Measurements from ENCODE around the gene CEND1. TPM values are rescaled to one million over a fixed set of nuclear protein-coding genes. Genes with fewer than 3 reads are reported as not detected.
"Not testable (repeated sequence)": the region's sequence is repeated elsewhere in the genome, so short reads cannot be mapped to it uniquely, and the experiment has no call there.

The CEND1 gene
- total RNA-seq, 2 donors from 2014 or later = 0.58 TPM; not detected in 1

DNA sequence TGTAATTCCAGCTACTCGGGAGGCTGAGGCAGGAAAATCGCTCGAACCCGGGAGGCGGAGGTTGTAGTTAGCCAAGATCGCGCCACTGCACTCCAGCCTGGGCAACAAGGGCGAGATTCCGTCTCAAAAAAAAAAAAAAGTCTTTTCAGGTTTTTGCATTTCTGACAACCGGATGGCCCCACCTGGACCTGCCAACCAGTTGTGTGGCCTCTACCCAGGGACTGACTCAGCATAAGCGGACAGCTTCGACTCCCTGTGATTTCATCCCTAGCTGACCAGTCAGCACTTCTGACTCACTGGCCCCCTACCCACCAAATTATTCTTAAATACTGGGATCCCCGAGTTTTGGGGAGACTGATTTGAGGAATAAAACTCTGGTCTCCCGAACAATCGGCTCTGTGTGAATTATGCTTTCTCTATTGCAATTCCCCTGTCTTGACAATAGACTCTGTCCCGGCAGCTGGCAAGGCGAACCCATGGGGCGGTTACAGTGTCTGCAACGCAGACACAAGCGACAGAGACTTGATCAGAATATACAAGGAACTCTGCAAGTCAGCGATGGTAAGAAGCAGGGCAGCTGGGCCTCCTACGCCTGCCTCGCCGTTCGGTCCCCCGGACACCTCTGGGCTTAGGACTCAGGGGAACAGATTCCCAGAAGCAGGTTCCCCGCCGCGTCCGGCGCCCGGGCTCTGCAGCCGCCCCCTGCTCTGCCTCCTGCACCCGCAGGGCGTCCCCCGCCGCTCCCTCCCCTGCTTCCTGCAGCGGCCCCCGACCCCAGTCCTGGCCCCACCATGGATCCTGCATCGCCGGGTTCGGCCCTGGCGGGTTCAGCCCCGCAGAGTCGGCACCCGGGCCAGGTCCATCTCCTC is 43.4 kb downstream of the CEND1 start:
- intact Hi-C loops (cut with DNase I) = no loop called here
- no peak for DNase-seq
- ATAC-seq = peak; percentile 12 to 48

DNA sequence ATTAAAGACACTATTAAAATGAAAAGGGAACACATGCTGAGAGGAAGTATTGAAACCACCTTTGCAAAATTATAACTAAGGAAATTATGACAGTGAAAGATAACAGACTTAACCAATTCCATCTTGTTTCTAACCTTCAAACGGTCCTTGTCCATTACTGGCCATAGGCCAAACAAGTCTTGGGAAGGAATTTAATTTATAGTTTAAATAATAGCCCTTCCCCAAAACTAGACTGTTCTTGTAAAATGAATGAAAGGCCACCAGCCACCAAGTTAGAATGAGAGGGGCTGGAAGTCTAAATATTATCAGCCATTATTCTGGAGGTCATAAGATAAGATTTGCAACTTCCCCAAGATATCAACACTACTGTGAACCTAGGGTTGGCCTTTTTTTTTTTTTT is 44.5 kb downstream of the CEND1 start:
- ATAC-seq (no peak), DNase-seq (no peak)
- intact Hi-C loops (cut with DNase I) = no loop called here

DNA sequence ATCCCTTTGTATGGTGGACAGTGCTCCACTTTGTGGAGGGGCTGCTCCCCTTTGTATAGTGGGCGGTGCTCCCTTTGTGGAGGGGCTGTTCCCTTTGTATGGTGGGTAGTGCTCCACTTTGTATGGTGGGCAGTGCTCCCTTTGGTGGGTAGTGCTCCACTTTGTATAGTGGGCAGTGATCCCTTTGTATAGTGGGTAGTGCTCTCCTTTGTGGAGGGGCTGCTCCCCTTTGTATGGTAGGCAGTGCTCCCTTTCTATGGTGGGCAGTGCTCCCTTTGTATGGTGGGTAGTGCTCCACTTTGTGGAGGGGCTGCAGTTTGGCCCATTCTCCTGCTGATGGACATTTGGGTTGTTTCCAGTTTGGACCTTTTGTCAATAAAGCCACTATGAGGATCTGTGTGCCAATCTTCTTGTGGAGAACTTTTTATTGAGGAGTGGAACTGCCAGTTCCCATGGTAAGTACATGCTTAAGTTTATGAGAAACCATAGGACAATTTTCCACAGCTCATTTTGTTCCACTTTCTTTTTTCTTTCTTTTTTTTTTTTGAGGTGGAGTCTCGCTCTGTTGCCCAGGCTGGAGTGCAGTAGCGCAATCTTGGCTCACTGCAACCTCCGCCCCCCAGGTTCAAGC is 47.2 kb downstream of the CEND1 start:
- intact Hi-C loops (cut with DNase I) = no loop called here
- DNase-seq (no peak), ATAC-seq (no peak)

- DNase-seq = no peak
- no peak for ATAC-seq
- intact Hi-C loops (cut with DNase I) = no loop called here
These were observed 47.7 kb downstream of the CEND1 start for GRCh38 chr11:742156-742546.

DNA sequence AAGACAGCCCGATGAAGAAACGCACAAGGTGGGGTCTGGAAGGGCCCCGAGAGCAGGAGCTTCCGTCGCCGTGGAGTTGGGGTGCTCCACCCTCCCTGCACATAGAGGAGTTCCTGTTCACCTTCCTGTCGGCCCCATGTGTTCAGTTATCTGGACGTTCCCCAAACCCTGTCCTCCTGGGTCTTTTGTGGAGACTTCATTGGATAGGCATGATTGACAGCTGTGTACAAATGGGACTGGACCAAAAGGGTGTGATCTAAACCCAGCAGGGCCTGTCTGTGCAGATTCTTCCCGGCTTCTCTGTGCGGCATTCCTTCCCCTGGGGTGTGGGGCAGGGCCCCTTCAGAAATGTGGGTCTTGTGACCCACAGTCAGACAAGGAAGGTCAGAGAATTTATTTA is 52.0 kb downstream of the CEND1 start:
- DNase-seq; ATAC-seq; intact Hi-C loops (cut with DNase I): not testable (repeated sequence)

GRCh38 chr11:737366-737765 is 52.5 kb downstream of the CEND1 start:
- ATAC-seq (no peak), DNase-seq (no peak)
- intact Hi-C loops (cut with DNase I) = no loop called here

Other genes with a start within 250 kb of the CEND1 start
- gene LMNTD2, start 229.4 kb downstream of the CEND1 start, total RNA-seq = 1 to 10 TPM in 1 of 2 donors, under 1 TPM in 1; 0.58 to 1.1 TPM
- gene RASSF7, start 229.1 kb downstream of the CEND1 start, total RNA-seq = 1 to 10 TPM; 3.2 to 4.4 TPM
- gene PHRF1, start 213.6 kb downstream of the CEND1 start, total RNA-seq = 10 to 100 TPM; 17.3 to 21.5 TPM
- gene IRF7, start 174.1 kb downstream of the CEND1 start, total RNA-seq = 10 to 100 TPM; 12.1 to 24.3 TPM
- gene CDHR5, start 165.1 kb downstream of the CEND1 start, total RNA-seq = not detected
- gene SCT, start 162.9 kb downstream of the CEND1 start, total RNA-seq = not detected
- under 1 TPM; 0.15 to 0.29 TPM for gene DRD4, start 152.8 kb downstream of the CEND1 start, total RNA-seq
- 10 to 100 TPM; 19.2 to 21.1 TPM for gene DEAF1, start 94.9 kb downstream of the CEND1 start, total RNA-seq
- 10 to 100 TPM; 11.3 to 15.6 TPM for gene TMEM80, start 94.3 kb downstream of the CEND1 start, total RNA-seq
- gene EPS8L2, start 83.9 kb downstream of the CEND1 start, total RNA-seq = 1 to 10 TPM; 6.5 to 8.0 TPM
- 100 to 1,000 TPM; 107 to 121 TPM for gene TALDO1, start 42.6 kb downstream of the CEND1 start, total RNA-seq
- gene GATD1, start 12.6 kb downstream of the CEND1 start, total RNA-seq = 10 to 100 TPM; 29.8 to 43.5 TPM
- gene SLC25A22, start 8.2 kb upstream of the CEND1 start, total RNA-seq = 10 to 100 TPM in 1 of 2 donors, 1 to 10 TPM in 1; 6.5 to 11.6 TPM
- 1 to 10 TPM; 8.5 to 9.1 TPM for gene PIDD1, start 15.1 kb upstream of the CEND1 start, total RNA-seq
- 1,000 to 10,000 TPM; 1,371 to 1,375 TPM for gene RPLP2, start 19.9 kb upstream of the CEND1 start, total RNA-seq
- gene PNPLA2, start 28.8 kb upstream of the CEND1 start, total RNA-seq = 100 to 1,000 TPM; 316 to 372 TPM
- 10 to 100 TPM; 18.9 to 27.7 TPM for gene CRACR2B, start 37.8 kb upstream of the CEND1 start, total RNA-seq
- gene CD151, start 42.9 kb upstream of the CEND1 start, total RNA-seq = 100 to 1,000 TPM; 382 to 489 TPM
- 100 to 1,000 TPM; 163 to 202 TPM for gene POLR2L, start 52.4 kb upstream of the CEND1 start, total RNA-seq
- 10 to 100 TPM; 46.1 to 63.5 TPM for gene TSPAN4, start 52.8 kb upstream of the CEND1 start, total RNA-seq
- 10 to 100 TPM; 58.7 to 64.6 TPM for gene CHID1, start 120.7 kb upstream of the CEND1 start, total RNA-seq
- gene AP2A2, start 135.8 kb upstream of the CEND1 start, total RNA-seq = 10 to 100 TPM; 58.1 to 58.6 TPM
- gene MUC6, start 246.6 kb upstream of the CEND1 start, total RNA-seq = not detected

Data from left cardiac atrium (tissue), 4 donors.